HG03378 (cell line): Measurements from ENCODE around the gene PEX3.
"Not testable (repeated sequence)": the region's sequence is repeated elsewhere in the genome, so short reads cannot be mapped to it uniquely, and the experiment has no call there.

Source experiments
- ATAC-seq: cut with Tn5 transposase; IDR thresholded peaks from one replicate; pipeline ENCODE4 v1.9.1; 2021; ENCODE audit warnings: mild to moderate bottlenecking, moderate library complexity; ENCODE audit not compliant: unreplicated experiment

The PEX3 gene

GRCh38 chr6:143443096-143443495 is 7.5 kb upstream of the PEX3 start:
- ATAC-seq: no peak

- ATAC-seq: not testable (repeated sequence)
These were observed 2.7 kb upstream of the PEX3 start for GRCh38 chr6:143447865-143448264.

- no peak for ATAC-seq
These were observed 1.4 kb upstream of the PEX3 start for GRCh38 chr6:143449082-143449713.

- ATAC-seq: peak; percentile 5
These were observed 722 bp upstream of the PEX3 start for GRCh38 chr6:143449714-143450452.

GRCh38 chr6:143451531-143451930 is 926 bp downstream of the PEX3 start:
- no peak for ATAC-seq

GRCh38 chr6:143457563-143458359 is 7.2 kb downstream of the PEX3 start:
- no peak for ATAC-seq

- no peak for ATAC-seq
These were observed 14.9 kb downstream of the PEX3 start for GRCh38 chr6:143465546-143465945.

- no peak for ATAC-seq
These were observed 17.4 kb downstream of the PEX3 start for GRCh38 chr6:143468026-143468425.

- not testable (repeated sequence) for ATAC-seq
These were observed 18.2 kb downstream of the PEX3 start for GRCh38 chr6:143468823-143469222.

GRCh38 chr6:143471822-143472221 is 21.2 kb downstream of the PEX3 start:
- no peak for ATAC-seq

GRCh38 chr6:143476545-143476944 is 25.9 kb downstream of the PEX3 start:
- no peak for ATAC-seq

GRCh38 chr6:143478479-143479062 is 28.0 kb downstream of the PEX3 start:
- ATAC-seq: no peak

GRCh38 chr6:143482593-143482992 is 32.0 kb downstream of the PEX3 start:
- no peak for ATAC-seq

GRCh38 chr6:143485967-143486366 is 35.4 kb downstream of the PEX3 start:
- no peak for ATAC-seq

GRCh38 chr6:143486752-143487151 is 36.1 kb downstream of the PEX3 start:
- ATAC-seq: no peak

- ATAC-seq: no peak
These were observed 39.6 kb downstream of the PEX3 start for GRCh38 chr6:143490244-143490643.

- ATAC-seq: no peak
These were observed 40.2 kb downstream of the PEX3 start for GRCh38 chr6:143490775-143491174.

GRCh38 chr6:143496974-143497373 is 46.4 kb downstream of the PEX3 start:
- no peak for ATAC-seq

GRCh38 chr6:143498428-143498827 is 47.8 kb downstream of the PEX3 start:
- no peak for ATAC-seq

GRCh38 chr6:143501851-143502250 is 51.2 kb downstream of the PEX3 start:
- no peak for ATAC-seq

- ATAC-seq: no peak
These were observed 53.8 kb downstream of the PEX3 start for GRCh38 chr6:143504369-143504768.
